H1 (cell line): ENCODE measurements around the gene CHMP4B. TPM values are rescaled to one million over a fixed set of nuclear protein-coding genes. Genes with fewer than 3 reads are reported as not detected.
A peak's percentile ranks its signal among the peaks of the same experiment; 100 is the strongest.

ENCODE experiments used
- CTCF ChIA-PET: fragments of 300-600 bp; sonication (Branson Sonifier 250); formaldehyde crosslinking; loops from one replicate; lab custom pipeline; 2021; ENCODE audit not compliant: partially characterized antibody; lab: Charles Lee
- POLR2A ChIA-PET: fragments of 300-600 bp; sonication (Branson Sonifier 250); formaldehyde crosslinking; loops from one replicate; lab custom pipeline; 2021; ENCODE audit warnings: inconsistent platforms; ENCODE audit not compliant: partially characterized antibody; lab: Charles Lee
- DNase-seq, 2 experiments: peaks; one replicate each; pipeline versions ENCODE4 v3.0.0 to v3.0.0-alpha.2; 2010 to 2022; ENCODE audit warnings: low spot score in 2 of 2, low read depth in 1 of 2, mixed read lengths in 1 of 2
- FAIRE-seq: peaks from 2 replicates; lab custom pipeline; 2011; peaks lifted over from hg19 to GRCh38; lab: Jason Lieb, UNC
- H2AFZ ChIP-seq: 2 replicates; pipeline ENCODE4 v1.8.1; 2012; ENCODE audit warnings: low read length, inconsistent platforms
- H2AK5ac ChIP-seq: 2 replicates; pipeline ENCODE4 v1.6.1; 2013; ENCODE audit warnings: low read depth, low read length
- H2BK120ac ChIP-seq: replicated peaks from 2 replicates; pipeline ENCODE3; 2013; ENCODE audit warnings: low read depth, low read length, inconsistent platforms
- H2BK12ac ChIP-seq: 2 replicates; pipeline ENCODE4 v1.6.1; 2013; ENCODE audit warnings: low read depth, low read length
- H2BK15ac ChIP-seq: 2 replicates; pipeline ENCODE4 v1.6.1; 2013; ENCODE audit warnings: low read length
- H2BK20ac ChIP-seq: 2 replicates; pipeline ENCODE4 v1.6.1; 2013; ENCODE audit warnings: low read length
- H2BK5ac ChIP-seq: 2 replicates; pipeline ENCODE4 v1.6.1; 2013; ENCODE audit warnings: low read depth, low read length
- H3K14ac ChIP-seq: 2 replicates; pipeline ENCODE4 v1.6.1; 2013; ENCODE audit warnings: inconsistent platforms; ENCODE audit not compliant: insufficient read length
- H3K18ac ChIP-seq: 2 replicates; pipeline ENCODE4 v1.6.1; 2013; ENCODE audit warnings: low read length; ENCODE audit errors: extremely low read depth
- H3K23ac ChIP-seq: 2 replicates; pipeline ENCODE4 v1.6.1; 2013; ENCODE audit warnings: inconsistent platforms; ENCODE audit not compliant: insufficient read length
- H3K23me2 ChIP-seq: 2 replicates; pipeline ENCODE4 v1.6.1; 2013; ENCODE audit warnings: low read depth, low read length
- H3K27ac ChIP-seq: 2 replicates; pipeline ENCODE4 v1.6.1; 2011; ENCODE audit warnings: low read depth, low read length, inconsistent platforms
- H3K27me3 ChIP-seq, 4 experiments: replicated peaks in 1 of 4; 1 replicate in 1 of 4; 2 replicates in 3 of 4; pipeline versions ENCODE4 v1.6.1 to v1.8.1; 2011 to 2013; ENCODE audit warnings: low read length in 3 of 4, mild to moderate bottlenecking in 3 of 4, inconsistent platforms in 2 of 4, mixed read lengths in 2 of 4, moderate library complexity in 1 of 4; ENCODE audit not compliant: control insufficient read depth in 3 of 4, insufficient read depth in 3 of 4; ENCODE audit errors: extremely low read depth in 1 of 4
- H3K36me3 ChIP-seq, 4 experiments: 2 replicates each; pipeline versions ENCODE4 v1.6.1 to v1.8.1; 2011 to 2013; ENCODE audit warnings: mild to moderate bottlenecking in 4 of 4, low read length in 3 of 4, moderate library complexity in 2 of 4, control low read depth in 1 of 4, inconsistent platforms in 1 of 4; ENCODE audit not compliant: insufficient read depth in 4 of 4, control insufficient read depth in 2 of 4
- H3K4ac ChIP-seq: replicated peaks from 2 replicates; pipeline ENCODE3; 2013; ENCODE audit warnings: low read length, low read depth, mixed read lengths, inconsistent platforms; ENCODE audit not compliant: insufficient read length
- H3K4me1 ChIP-seq, 4 experiments: replicated peaks in 1 of 4; 1 replicate in 1 of 4; 2 replicates in 3 of 4; pipeline versions ENCODE4 v1.6.1 to v1.8.1; 2011 to 2013; ENCODE audit warnings: low read length in 3 of 4, inconsistent platforms in 2 of 4, mixed read lengths in 1 of 4; ENCODE audit not compliant: insufficient read depth in 4 of 4, control insufficient read depth in 3 of 4
- H3K4me2 ChIP-seq, 2 experiments: 2 replicates each; pipeline versions ENCODE4 v1.6.1 to v1.8.1; 2011 to 2013; ENCODE audit warnings: low read depth in 2 of 2, low read length in 2 of 2, control low read depth in 1 of 2, inconsistent platforms in 1 of 2, mild to moderate bottlenecking in 1 of 2; ENCODE audit not compliant: insufficient read depth in 1 of 2
- H3K4me3 ChIP-seq, 4 experiments: fragments of 200-600, 300-600 bp in 1 of 4; sonication (generic), shearing (Covaris generic), sonication (Bioruptor Twin) in 1 of 4; 2 replicates each; pipeline versions ENCODE4 v1.5.1 to v1.8.1; 2011 to 2016; ENCODE audit warnings: low read length in 4 of 4, low read depth in 3 of 4, control low read depth in 2 of 4, inconsistent platforms in 2 of 4, mild to moderate bottlenecking in 2 of 4, mixed read lengths in 1 of 4, moderate library complexity in 1 of 4; ENCODE audit not compliant: insufficient read depth in 2 of 4; ENCODE audit errors: extremely low read depth in 1 of 4
- H3K56ac ChIP-seq: replicated peaks from 2 replicates; pipeline ENCODE3; 2013; ENCODE audit warnings: low read depth, mild to moderate bottlenecking, mixed read lengths, low read length, inconsistent platforms; ENCODE audit not compliant: insufficient read length
- H3K79me1 ChIP-seq: 2 replicates; pipeline ENCODE4 v1.6.1; 2013; ENCODE audit warnings: low read depth, low read length, control low read depth
- H3K79me2 ChIP-seq, 2 experiments: 2 replicates each; pipeline versions ENCODE4 v1.6.1 to v1.8.1; 2012 to 2013; ENCODE audit warnings: low read length in 2 of 2, mild to moderate bottlenecking in 2 of 2, inconsistent platforms in 1 of 2; ENCODE audit not compliant: insufficient read depth in 2 of 2, control insufficient read depth in 1 of 2
- H3K9ac ChIP-seq, 4 experiments: replicated peaks in 1 of 4; 1 replicate in 1 of 4; 2 replicates in 3 of 4; pipeline versions ENCODE4 v1.6.1 to v1.8.1; 2011 to 2013; ENCODE audit warnings: low read depth in 3 of 4, low read length in 3 of 4, control low read depth in 2 of 4, mild to moderate bottlenecking in 2 of 4, moderate library complexity in 2 of 4, inconsistent platforms in 1 of 4; ENCODE audit errors: extremely low read depth in 1 of 4
- H3K9me3 ChIP-seq, 2 experiments: 2 replicates each; pipeline versions ENCODE4 v1.6.1 to v1.8.1; 2012 to 2013; ENCODE audit warnings: mild to moderate bottlenecking in 2 of 2, moderate library complexity in 2 of 2, control low read depth in 1 of 2, inconsistent platforms in 1 of 2, low read depth in 1 of 2, low read length in 1 of 2, mixed read lengths in 1 of 2; ENCODE audit not compliant: insufficient read depth in 2 of 2
- H4K20me1 ChIP-seq, 2 experiments: replicated peaks in 1 of 2; 2 replicates each; pipeline versions ENCODE3 to v1.8.1; 2011 to 2013; ENCODE audit warnings: inconsistent platforms in 2 of 2, low read length in 2 of 2, mild to moderate bottlenecking in 1 of 2; ENCODE audit not compliant: insufficient read depth in 2 of 2, control insufficient read depth in 1 of 2
- H4K5ac ChIP-seq: 2 replicates; pipeline ENCODE4 v1.6.1; 2013; ENCODE audit warnings: low read length, low read depth, mixed read lengths, inconsistent platforms; ENCODE audit not compliant: insufficient read length
- H4K8ac ChIP-seq: 2 replicates; pipeline ENCODE4 v1.8.0; 2013; ENCODE audit warnings: mild to moderate bottlenecking, moderate library complexity, low read length, inconsistent platforms; ENCODE audit not compliant: insufficient read depth; ENCODE audit errors: extremely low read depth
- H4K91ac ChIP-seq: replicated peaks from 2 replicates; pipeline ENCODE3; 2013; ENCODE audit warnings: low read length, mixed read lengths, inconsistent platforms; ENCODE audit not compliant: insufficient read length
- CTCF ChIP-seq, 3 experiments: IDR thresholded peaks; 1 replicate in 2 of 3; 2 replicates in 1 of 3; pipeline versions ENCODE4 v1.5.1 to v1.6.1; 2011; ENCODE audit warnings: low read length in 3 of 3, mild to moderate bottlenecking in 3 of 3, inconsistent platforms in 2 of 3, low read depth in 1 of 3, moderate library complexity in 1 of 3; ENCODE audit not compliant: insufficient read depth in 1 of 3; ENCODE audit errors: control extremely low read depth in 1 of 3
- KDM1A ChIP-seq: fragments of 200-600, 300-600 bp; sonication (generic); IDR thresholded peaks from 2 replicates; pipeline ENCODE4 v1.7.1; 2016; ENCODE audit warnings: mild to moderate bottlenecking, low read length, borderline replicate concordance
- RAD21 ChIP-seq, 2 experiments: IDR thresholded peaks in 1 of 2; conservative IDR thresholded peaks in 1 of 2; 2 replicates each; pipeline ENCODE4 v1.6.1; 2011; ENCODE audit warnings: low read depth in 2 of 2, low read length in 2 of 2, improper control_type of control experiment in 1 of 2, inconsistent platforms in 1 of 2, mild to moderate bottlenecking in 1 of 2, moderate library complexity in 1 of 2
- ZNF274 ChIP-seq: IDR thresholded peaks from 2 replicates; pipeline ENCODE4 v1.7.0; 2012; ENCODE audit warnings: low read length, borderline replicate concordance; ENCODE audit errors: extremely low read depth
- WGBS, 2 experiments: shearing (Covaris generic) in 1 of 2; methylation state at CpG; one replicate each; pipeline versions ENCODE4 v1.1.6 to v1.1.7; 2013 to 2015; ENCODE audit warnings: low lambda C conversion rate in 2 of 2, mixed read lengths in 2 of 2, inconsistent platforms in 1 of 2, low coverage in 1 of 2, missing lambda C conversion rate in 1 of 2; ENCODE audit not compliant: insufficient replicate concordance in 2 of 2, insufficient coverage in 1 of 2, insufficient read length in 1 of 2; ENCODE audit errors: extremely low coverage in 1 of 2, missing lambda C conversion rate in 1 of 2; 5-methylcytosine and 5-hydroxymethylcytosine counted together
- polyA plus RNA-seq, 7 experiments: library from polyadenylated mRNA; depleted of rRNA in 3 of 7; stranded (reverse) in 5 of 7; unstranded in 2 of 7; fragments of >200 nt in 5 of 7; fragments of 200-250 nt in 2 of 7; gene quantifications; 1 replicate in 5 of 7; 2 replicates in 1 of 7; 4 replicates in 1 of 7; pipeline versions ENCODE4 v1.2.1 to v1.2.3, GENCODE V29; 2011 to 2013; ENCODE audit warnings: missing spikeins in 2 of 7, mixed read lengths in 2 of 7
- total RNA-seq: library from RNA; stranded (reverse); fragmentation: NEBNext Ultra II Directional; extraction: Animal tissue kit (Norgen Biotek cat#: 25700); gene quantifications from 2 replicates; pipeline ENCODE4 v1.2.1, GENCODE V29; 2021

CHMP4B gene
- total and polyA plus RNA-seq, 2 of the 8 experiments (the other 6 are each of a cell fraction or from before 2014, with no cell fraction given), result 38.6 to 66.3 TPM

GRCh38 chr20:33791959-33792597, 19.1 kb upstream of the CHMP4B start:
- H2BK20ac ChIP-seq, result no peak overlapping the region
- H3K14ac ChIP-seq, result no peak overlapping the region
- H3K9ac ChIP-seq, result no peak overlapping the region
- H2AK5ac ChIP-seq, result no peak overlapping the region
- H2BK5ac ChIP-seq, result no peak overlapping the region
- ChIA-PET POLR2A (interaction anchor here (1.2 to 1.7 kb wide), 4 partner anchors 10 to 107 kb away, joined by 3 to 4 read pairs (median 3); no protein-coding TSS in a partner anchor), CTCF (interaction anchor here (0.6 to 5.0 kb wide), 54 partner anchors 9 to 1683 kb away, joined by 3 to 51 read pairs (median 4); partner anchors contain the start of gene CHMP4B)
- H3K36me3 ChIP-seq, result peaks cover 0 to 2% (median 0%) of the 10 kb centered on the region in 4 experiments; a peak in 1 of 8 replicates
- H3K79me1 ChIP-seq, result no peaks in the 10 kb centered on the region
- H2BK15ac ChIP-seq, result no peak overlapping the region
- H3K27me3 ChIP-seq, result no peaks in the 10 kb centered on the region
- H4K20me1 ChIP-seq, result no peaks in the 10 kb centered on the region
- H3K79me2 ChIP-seq, result no peaks in the 10 kb centered on the region
- H3K23me2 ChIP-seq, result no peaks in the 10 kb centered on the region
- H3K4me2 ChIP-seq, result no peak overlapping the region
- 78% methylated on average over 12 of the region's 13 CpGs; no CpG with 5 or more reads in 1 of the 2 experiments for WGBS, 2 experiments
- no peak for FAIRE-seq
- no peak overlapping the region for H2AFZ ChIP-seq
- H3K9me3 ChIP-seq, result no peaks in the 10 kb centered on the region
- H3K18ac ChIP-seq, result no peak overlapping the region
- H3K4me1 ChIP-seq, result peaks cover 0 to 7% (median 2%) of the 10 kb centered on the region in 4 experiments; a peak in 3 of 7 replicates
- H3K4ac ChIP-seq, result no peak overlapping the region
- no peak overlapping the region for H2BK120ac ChIP-seq
- H4K8ac ChIP-seq, result no peak overlapping the region
- TF ChIP-seq KDM1A (peak; percentile 80; the same call in 1 of the 2 replicates), RAD21 (IDR thresholded peaks at IDR 0.05 in 1 of 2, conservative IDR thresholded peaks at IDR 0.05 in 1 of 2; ENCODE audit: low read depth in 2 of 2, low read length in 2 of 2) (peak; percentile 86 to 88), CTCF (IDR thresholded peaks at IDR 0.05; ENCODE audit: control extremely low read depth in 1 of 3, insufficient read depth in 1 of 3, low read depth in 1 of 3, low read length in 3 of 3) (peak; percentile 84 to 92 (median 88)), ZNF274 (no peak)
- DNase-seq, result peak; percentile 31 to 91
- H4K91ac ChIP-seq, result no peak overlapping the region
- no peak overlapping the region for H3K4me3 ChIP-seq
- H3K23ac ChIP-seq, result no peak overlapping the region
- H4K5ac ChIP-seq, result no peak overlapping the region
- H2BK12ac ChIP-seq, result no peak overlapping the region
- no peak overlapping the region for H3K27ac ChIP-seq
- no peak overlapping the region for H3K56ac ChIP-seq
